Stimulated activated CD8-positive, alpha-beta memory T cell treated with anti-CD3 and anti-CD28 coated beads, Interleukin-2, amount 100 ng/mL, for 1 hour (primary cell): ENCODE results near the gene KLK4.

ENCODE experiments used
- DNase-seq, 2 donors: peaks; one replicate each; pipeline ENCODE4 v3.0.0-alpha.2; 2020; ENCODE audit warnings: low read depth in 2 of 2

KLK4 gene

GRCh38 chr19:50878851-50879250 is 32.3 kb downstream of the KLK4 start:
- no peak for DNase-seq

DNA sequence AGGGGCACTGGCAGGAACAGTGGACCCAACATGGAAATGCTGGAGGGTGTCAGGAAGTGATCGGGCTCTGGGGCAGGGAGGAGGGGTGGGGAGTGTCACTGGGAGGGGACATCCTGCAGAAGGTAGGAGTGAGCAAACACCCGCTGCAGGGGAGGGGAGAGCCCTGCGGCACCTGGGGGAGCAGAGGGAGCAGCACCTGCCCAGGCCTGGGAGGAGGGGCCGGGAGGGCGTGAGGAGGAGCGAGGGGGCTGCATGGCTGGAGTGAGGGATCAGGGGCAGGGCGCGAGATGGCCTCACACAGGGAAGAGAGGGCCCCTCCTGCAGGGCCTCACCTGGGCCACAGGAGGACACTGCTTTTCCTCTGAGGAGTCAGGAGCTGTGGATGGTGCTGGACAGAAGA is 33.9 kb downstream of the KLK4 start:
- DNase-seq, result no peak

DNA sequence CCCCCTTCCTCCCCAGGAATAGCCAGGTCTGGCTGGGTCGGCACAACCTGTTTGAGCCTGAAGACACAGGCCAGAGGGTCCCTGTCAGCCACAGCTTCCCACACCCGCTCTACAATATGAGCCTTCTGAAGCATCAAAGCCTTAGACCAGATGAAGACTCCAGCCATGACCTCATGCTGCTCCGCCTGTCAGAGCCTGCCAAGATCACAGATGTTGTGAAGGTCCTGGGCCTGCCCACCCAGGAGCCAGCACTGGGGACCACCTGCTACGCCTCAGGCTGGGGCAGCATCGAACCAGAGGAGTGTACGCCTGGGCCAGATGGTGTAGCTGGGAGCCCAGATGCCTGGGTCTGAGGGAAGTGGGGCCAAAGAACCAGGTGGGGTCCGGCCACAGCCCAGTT is 34.7 kb downstream of the KLK4 start:
- DNase-seq, result no peak

DNA sequence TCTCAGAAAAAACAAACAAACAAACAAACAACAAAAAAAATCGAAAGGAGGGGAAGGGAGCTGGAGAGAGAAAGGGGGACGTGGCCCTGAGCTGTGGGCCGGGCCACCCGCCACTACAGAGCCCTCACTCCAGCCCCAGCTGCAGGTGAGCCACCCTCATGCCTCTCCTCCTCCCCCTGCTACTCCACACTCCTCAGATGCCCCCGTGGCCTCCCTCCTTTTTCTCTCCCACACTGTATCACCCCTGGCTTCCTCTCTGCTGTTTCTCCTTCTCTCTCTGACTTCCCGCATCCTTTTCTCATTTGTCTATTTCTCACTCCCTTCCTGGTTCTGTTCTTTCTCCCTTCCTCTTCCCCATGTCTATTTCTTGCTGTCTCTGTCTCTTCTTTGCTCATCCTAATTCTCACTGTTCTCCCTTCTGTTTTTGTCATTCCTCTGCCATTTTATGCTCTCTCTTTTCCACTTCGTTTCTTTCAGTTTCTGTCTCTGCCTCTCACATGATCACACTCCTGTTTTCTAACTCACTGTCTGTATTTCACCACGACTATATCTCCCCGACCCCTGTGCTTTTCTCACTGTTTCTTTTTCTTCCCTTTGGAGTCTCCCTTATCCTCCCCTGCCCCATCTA is 35.3 kb downstream of the KLK4 start:
- no peak for DNase-seq

- no peak for DNase-seq
These were observed 37.0 kb downstream of the KLK4 start for GRCh38 chr19:50874211-50874610.

DNA sequence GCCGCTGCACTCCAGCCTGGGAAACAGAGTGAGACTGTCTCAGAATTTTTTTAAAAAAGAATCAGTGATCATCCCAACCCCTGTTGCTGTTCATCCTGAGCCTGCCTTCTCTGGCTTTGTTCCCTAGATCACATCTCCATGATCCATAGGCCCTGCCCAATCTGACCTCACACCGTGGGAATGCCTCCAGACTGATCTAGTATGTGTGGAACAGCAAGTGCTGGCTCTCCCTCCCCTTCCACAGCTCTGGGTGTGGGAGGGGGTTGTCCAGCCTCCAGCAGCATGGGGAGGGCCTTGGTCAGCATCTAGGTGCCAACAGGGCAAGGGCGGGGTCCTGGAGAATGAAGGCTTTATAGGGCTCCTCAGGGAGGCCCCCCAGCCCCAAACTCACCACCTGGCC is 38.1 kb downstream of the KLK4 start, which contains the start of gene KLK2:
Gene KLK2 (plus strand): TSS at position 384 of the 400 bp plus-strand sequence. CDS start 35 bp downstream, outside the sequence.
- no peak for DNase-seq

DNA sequence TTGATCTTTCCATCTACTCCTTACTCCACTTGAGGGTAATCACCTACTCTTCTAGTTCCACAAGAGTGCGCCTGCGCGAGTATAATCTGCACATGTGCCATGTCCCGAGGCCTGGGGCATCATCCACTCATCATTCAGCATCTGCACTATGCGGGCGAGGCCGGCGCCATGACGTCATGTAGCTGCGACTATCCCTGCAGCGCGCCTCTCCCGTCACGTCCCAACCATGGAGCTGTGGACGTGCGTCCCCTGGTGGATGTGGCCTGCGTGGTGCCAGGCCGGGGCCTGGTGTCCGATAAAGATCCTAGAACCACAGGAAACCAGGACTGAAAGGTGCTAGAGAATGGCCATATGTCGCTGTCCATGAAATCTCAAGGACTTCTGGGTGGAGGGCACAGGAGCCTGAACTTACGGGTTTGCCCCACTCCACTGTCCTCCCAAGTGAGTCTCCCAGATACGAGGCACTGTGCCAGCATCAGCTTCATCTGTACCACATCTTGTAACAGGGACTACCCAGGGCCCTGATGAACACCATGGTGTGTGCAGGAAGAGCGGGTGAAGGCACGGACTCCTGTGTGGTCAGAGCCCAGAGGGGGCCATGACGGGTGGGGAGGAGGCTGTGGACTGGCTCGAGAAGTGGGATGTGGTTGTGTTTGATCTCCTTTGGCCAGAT is 40.6 kb downstream of the KLK4 start:
- no peak for DNase-seq

DNA sequence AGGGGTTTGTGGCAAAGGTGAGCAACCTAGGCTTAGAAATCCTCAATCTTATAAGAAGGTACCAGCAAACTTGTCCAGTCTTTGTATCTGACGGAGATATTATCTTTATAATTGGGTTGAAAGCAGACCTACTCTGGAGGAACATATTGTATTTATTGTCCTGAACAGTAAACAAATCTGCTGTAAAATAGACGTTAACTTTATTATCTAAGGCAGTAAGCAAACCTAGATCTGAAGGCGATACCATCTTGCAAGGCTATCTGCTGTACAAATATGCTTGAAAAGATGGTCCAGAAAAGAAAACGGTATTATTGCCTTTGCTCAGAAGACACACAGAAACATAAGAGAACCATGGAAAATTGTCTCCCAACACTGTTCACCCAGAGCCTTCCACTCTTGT is 41.7 kb downstream of the KLK4 start:
- DNase-seq, result no peak

DNA sequence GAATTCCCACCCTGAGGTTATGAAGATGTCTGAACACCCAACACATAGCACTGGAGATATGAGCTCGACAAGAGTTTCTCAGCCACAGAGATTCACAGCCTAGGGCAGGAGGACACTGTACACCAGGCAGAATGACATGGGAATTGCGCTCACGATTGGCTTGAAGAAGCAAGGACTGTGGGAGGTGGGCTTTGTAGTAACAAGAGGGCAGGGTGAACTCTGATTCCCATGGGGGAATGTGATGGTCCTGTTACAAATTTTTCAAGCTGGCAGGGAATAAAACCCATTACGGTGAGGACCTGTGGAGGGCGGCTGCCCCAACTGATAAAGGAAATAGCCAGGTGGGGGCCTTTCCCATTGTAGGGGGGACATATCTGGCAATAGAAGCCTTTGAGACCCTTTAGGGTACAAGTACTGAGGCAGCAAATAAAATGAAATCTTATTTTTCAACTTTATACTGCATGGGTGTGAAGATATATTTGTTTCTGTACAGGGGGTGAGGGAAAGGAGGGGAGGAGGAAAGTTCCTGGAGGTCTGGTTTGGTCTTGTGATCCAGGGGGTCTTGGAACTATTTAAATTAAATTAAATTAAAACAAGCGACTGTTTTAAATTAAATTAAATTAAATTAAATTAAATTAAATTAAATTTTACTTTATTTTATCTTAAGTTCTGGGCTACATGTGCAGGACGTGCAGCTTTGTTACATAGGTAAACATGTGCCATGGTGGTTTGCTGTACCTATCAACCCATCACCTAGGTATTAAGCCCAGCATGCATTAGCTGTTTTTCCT is 49.5 kb downstream of the KLK4 start:
- DNase-seq, result no peak

- DNase-seq, result no peak
These were observed 50.2 kb downstream of the KLK4 start for GRCh38 chr19:50861010-50861409.

GRCh38 chr19:50859849-50860248 is 51.3 kb downstream of the KLK4 start:
- no peak for DNase-seq

- DNase-seq, result no peak
These were observed 52.3 kb downstream of the KLK4 start for GRCh38 chr19:50858886-50859285.

DNA sequence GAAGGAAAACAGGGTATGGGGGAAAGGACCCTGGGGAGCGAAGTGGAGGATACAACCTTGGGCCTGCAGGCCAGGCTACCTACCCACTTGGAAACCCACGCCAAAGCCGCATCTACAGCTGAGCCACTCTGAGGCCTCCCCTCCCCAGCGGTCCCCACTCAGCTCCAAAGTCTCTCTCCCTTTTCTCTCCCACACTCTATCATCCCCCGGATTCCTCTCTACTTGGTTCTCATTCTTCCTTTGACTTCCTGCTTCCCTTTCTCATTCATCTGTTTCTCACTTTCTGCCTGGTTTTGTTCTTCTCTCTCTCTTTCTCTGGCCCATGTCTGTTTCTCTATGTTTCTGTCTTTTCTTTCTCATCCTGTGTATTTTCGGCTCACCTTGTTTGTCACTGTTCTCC is 53.8 kb downstream of the KLK4 start:
- DNase-seq, result no peak
